GM12891 (cell line): ENCODE results near the gene CTCF.

Source experiments
- POLR2A ChIP-seq: IDR thresholded peaks from 2 replicates; pipeline ENCODE4 v1.6.1; 2011; ENCODE audit warnings: low read depth, low read length, control low read depth
- POLR2AphosphoS5 ChIP-seq: IDR thresholded peaks from 2 replicates; pipeline ENCODE4 v1.6.1; 2011; ENCODE audit warnings: low read depth, low read length, control low read depth
- TAF1 ChIP-seq: IDR thresholded peaks from 2 replicates; pipeline ENCODE4 v1.6.1; 2011; ENCODE audit warnings: low read depth, low read length, control low read depth

DNA sequence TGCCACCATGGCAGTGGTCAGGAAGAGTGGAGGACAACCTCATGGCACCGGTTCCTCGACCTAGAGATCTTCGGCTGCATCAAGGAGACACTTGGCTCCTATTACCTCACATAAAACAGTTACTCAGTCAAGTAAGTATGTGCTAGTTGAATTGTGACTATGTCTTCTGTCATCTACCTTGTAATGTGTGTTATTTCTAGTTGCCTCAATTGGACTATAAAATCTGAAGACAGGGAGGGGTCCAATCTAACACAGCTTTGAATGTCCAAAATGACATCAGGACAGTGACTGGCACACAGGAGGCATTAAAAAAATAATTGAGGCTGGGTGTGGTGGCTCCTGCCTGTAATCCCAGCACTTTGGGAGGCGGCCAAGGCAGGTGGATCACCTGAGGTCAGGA lies 121.4 kb downstream of the CTCF start:
- TF ChIP-seq POLR2AphosphoS5 (no peak), POLR2A (no peak), TAF1 (no peak)
